Measurements from ENCODE around the gene IFNL1. TPM values are rescaled to one million over a fixed set of nuclear protein-coding genes. Genes with fewer than 3 reads are reported as not detected.
A peak's percentile ranks its signal among the peaks of the same experiment; 100 is the strongest.
"Not testable (repeated sequence)": the region's sequence is repeated elsewhere in the genome, so short reads cannot be mapped to it uniquely, and the experiment has no call there.

IFNL1 gene
- total and polyA plus RNA-seq, 9 of the 15 experiments (the other 6 are each of a cell fraction or from before 2014, with no cell fraction given) = not detected

- Histone ChIP-seq H3K79me2 (ENCODE audit: control insufficient read depth, insufficient read depth, low read length) (no peaks in the 10 kb centered on the region), H3K9me1 (ENCODE audit: control insufficient read depth, insufficient read depth, low read length) (no peaks in the 10 kb centered on the region), H4K20me1 (replicated peaks; ENCODE audit: control insufficient read depth, insufficient read depth, low read length) (no peaks in the 10 kb centered on the region), H3K9me3 (replicated peaks; ENCODE audit: control insufficient read depth, insufficient read depth, low read depth, low read length) (no peaks in the 10 kb centered on the region), H3K4me2 (ENCODE audit: insufficient read depth, low read length) (no peak overlapping the region), H2AFZ (ENCODE audit: low read depth, low read length) (no peak overlapping the region), H3K27me3 (ENCODE audit: control insufficient read depth in 2 of 2, insufficient read depth in 2 of 2, low read length in 2 of 2) (no peaks in the 10 kb centered on the region), H3K9ac (ENCODE audit: insufficient read depth in 1 of 2, low read depth in 2 of 2, low read length in 2 of 2) (no peak overlapping the region), H3K27ac (ENCODE audit: extremely low read depth, low read depth, low read length) (no peak overlapping the region), H3K36me3 (ENCODE audit: control insufficient read depth, insufficient read depth, low read length) (no peaks in the 10 kb centered on the region), H3K4me1 (replicated peaks in 1 of 2; ENCODE audit: control insufficient read depth in 2 of 2, insufficient read depth in 2 of 2, low read length in 2 of 2) (peaks cover 11 to 13% of the 10 kb centered on the region in 2 experiments), H3K4me3 (no peak overlapping the region)
- in situ Hi-C loops (cut with MboI) (no loop called here), intact Hi-C loops (cut with micrococcal nuclease) (no loop called here)
- TF ChIP-seq ZBTB40 (IDR thresholded peaks at IDR 0.05) (peak; percentile 78), ZBTB40 (CRISPR knock-in tag; IDR thresholded peaks at IDR 0.05) (no peak; the same call in 1 of the 2 replicates), MTA1 (IDR thresholded peaks at IDR 0.05; ENCODE audit: borderline replicate concordance) (no peak), CCAR2 (IDR thresholded peaks at IDR 0.05; ENCODE audit: low read depth, low read length) (no peak), MAFG (tag; conservative IDR thresholded peaks at IDR 0.05) (no peak)
- FAIRE-seq (no peak), ATAC-seq (no peak), DNase-seq (ENCODE audit: extremely low read depth in 1 of 4, low spot score in 3 of 4) (no peak)
- no TSS peak for BruUV-seq (replicated peaks)
- 71% methylated on average over 4 of the region's 7 CpGs for WGBS (ENCODE audit: insufficient coverage, low coverage, missing lambda C conversion rate)
- POLR2A ChIA-PET = no interaction called here
- CTCF ChIA-PET (ENCODE audit: low intra/inter-chr PET ratio) = interaction anchor here (0.6 kb wide), 1 partner anchor 209 kb away, joined by 3 read pairs; no protein-coding TSS in a partner anchor
Observed at GRCh38 chr19:39332293-39332692, 36.1 kb downstream of the IFNL1 start.

- H3K79me2 ChIP-seq (ENCODE audit: control insufficient read depth, insufficient read depth, low read length); FAIRE-seq; H3K27me3 ChIP-seq (ENCODE audit: control insufficient read depth in 2 of 2, insufficient read depth in 2 of 2, low read length in 2 of 2); DNase-seq (ENCODE audit: extremely low read depth in 1 of 4, low spot score in 3 of 4); in situ Hi-C loops (cut with MboI); BruUV-seq (replicated peaks); H3K4me3 ChIP-seq; H4K20me1 ChIP-seq (replicated peaks; ENCODE audit: control insufficient read depth, insufficient read depth, low read length); H3K36me3 ChIP-seq (ENCODE audit: control insufficient read depth, insufficient read depth, low read length); H3K27ac ChIP-seq (ENCODE audit: extremely low read depth, low read depth, low read length); H3K4me2 ChIP-seq (ENCODE audit: insufficient read depth, low read length); POLR2A ChIA-PET; H3K9ac ChIP-seq (ENCODE audit: insufficient read depth in 1 of 2, low read depth in 2 of 2, low read length in 2 of 2); intact Hi-C loops (cut with micrococcal nuclease); H3K9me1 ChIP-seq (ENCODE audit: control insufficient read depth, insufficient read depth, low read length); ATAC-seq; CTCF ChIA-PET (ENCODE audit: low intra/inter-chr PET ratio); H3K9me3 ChIP-seq (replicated peaks; ENCODE audit: control insufficient read depth, insufficient read depth, low read depth, low read length); H2AFZ ChIP-seq (ENCODE audit: low read depth, low read length): not testable (repeated sequence)
- 48% methylated on average over 6 of the region's 6 CpGs for WGBS (ENCODE audit: insufficient coverage, low coverage, missing lambda C conversion rate)
- peaks cover 11 to 18% of the 10 kb centered on the region in 2 experiments for H3K4me1 ChIP-seq (replicated peaks in 1 of 2; ENCODE audit: control insufficient read depth in 2 of 2, insufficient read depth in 2 of 2, low read length in 2 of 2)
Observed at GRCh38 chr19:39332738-39333137, 36.5 kb downstream of the IFNL1 start.
